GM12891 (cell line): ENCODE measurements around the gene ZNF497.

Experiments
- PAX5 ChIP-seq: IDR thresholded peaks from 2 replicates; pipeline ENCODE4 v1.6.1; 2011; ENCODE audit warnings: low read length, moderate library complexity, mild to moderate bottlenecking; ENCODE audit not compliant: insufficient read depth, severe bottlenecking
- POLR2A ChIP-seq: IDR thresholded peaks from 2 replicates; pipeline ENCODE4 v1.6.1; 2011; ENCODE audit warnings: low read depth, low read length, control low read depth
- POLR2AphosphoS5 ChIP-seq: IDR thresholded peaks from 2 replicates; pipeline ENCODE4 v1.6.1; 2011; ENCODE audit warnings: low read depth, low read length, control low read depth
- POU2F2 ChIP-seq: IDR thresholded peaks from 2 replicates; pipeline ENCODE4 v1.6.1; 2011; ENCODE audit warnings: low read depth, mild to moderate bottlenecking, control low read depth, low read length, moderate library complexity
- SPI1 ChIP-seq: IDR thresholded peaks from 2 replicates; pipeline ENCODE4 v1.6.1; 2011; ENCODE audit warnings: low read depth, low read length, control low read depth
- TAF1 ChIP-seq: IDR thresholded peaks from 2 replicates; pipeline ENCODE4 v1.6.1; 2011; ENCODE audit warnings: low read depth, low read length, control low read depth

DNA sequence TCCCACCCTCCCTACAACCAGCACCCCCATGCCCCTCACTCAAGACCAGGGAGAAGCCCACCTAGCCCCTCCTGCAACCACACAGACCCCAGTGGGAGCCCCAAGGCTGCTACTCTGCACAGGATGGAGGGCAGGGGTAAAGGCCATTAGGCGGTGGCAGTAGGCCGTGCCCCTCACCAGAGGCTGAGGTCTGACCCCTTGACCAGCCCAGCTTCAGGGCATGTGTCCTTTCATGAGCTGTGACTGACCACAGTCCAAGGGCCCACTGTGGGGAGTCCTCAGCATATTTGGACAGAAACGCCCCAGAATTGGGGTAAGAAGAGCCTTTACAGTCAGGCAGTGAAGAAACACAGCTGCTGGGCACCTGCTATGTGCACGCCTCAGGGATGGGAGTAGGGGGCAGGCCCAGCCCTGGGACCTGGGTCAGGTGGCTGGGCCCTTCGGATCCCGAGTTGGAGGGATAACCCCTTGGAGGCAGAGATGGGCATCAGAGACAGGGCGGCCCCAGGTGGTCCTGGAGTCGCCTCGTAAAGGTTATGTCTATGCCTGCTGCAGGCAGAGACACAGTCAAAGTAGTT lies 22.9 kb upstream of the ZNF497 start:
- TF ChIP-seq POLR2AphosphoS5 (no peak), POLR2A (no peak), PAX5 (no peak), SPI1 (no peak), TAF1 (no peak), POU2F2 (no peak)
